CD4-positive, alpha-beta T cell treated with Interleukin-6 for 4 hours (primary cell): Measurements from ENCODE around the gene RUBCNL.
A peak's percentile ranks its signal among the peaks of the same experiment; 100 is the strongest.
"Not testable (repeated sequence)": the region's sequence is repeated elsewhere in the genome, so short reads cannot be mapped to it uniquely, and the experiment has no call there.

Source experiments
- DNase-seq: peaks from one replicate; pipeline ENCODE4 v3.0.0-alpha.2; 2020; ENCODE audit warnings: mixed read lengths

RUBCNL gene, protein sequence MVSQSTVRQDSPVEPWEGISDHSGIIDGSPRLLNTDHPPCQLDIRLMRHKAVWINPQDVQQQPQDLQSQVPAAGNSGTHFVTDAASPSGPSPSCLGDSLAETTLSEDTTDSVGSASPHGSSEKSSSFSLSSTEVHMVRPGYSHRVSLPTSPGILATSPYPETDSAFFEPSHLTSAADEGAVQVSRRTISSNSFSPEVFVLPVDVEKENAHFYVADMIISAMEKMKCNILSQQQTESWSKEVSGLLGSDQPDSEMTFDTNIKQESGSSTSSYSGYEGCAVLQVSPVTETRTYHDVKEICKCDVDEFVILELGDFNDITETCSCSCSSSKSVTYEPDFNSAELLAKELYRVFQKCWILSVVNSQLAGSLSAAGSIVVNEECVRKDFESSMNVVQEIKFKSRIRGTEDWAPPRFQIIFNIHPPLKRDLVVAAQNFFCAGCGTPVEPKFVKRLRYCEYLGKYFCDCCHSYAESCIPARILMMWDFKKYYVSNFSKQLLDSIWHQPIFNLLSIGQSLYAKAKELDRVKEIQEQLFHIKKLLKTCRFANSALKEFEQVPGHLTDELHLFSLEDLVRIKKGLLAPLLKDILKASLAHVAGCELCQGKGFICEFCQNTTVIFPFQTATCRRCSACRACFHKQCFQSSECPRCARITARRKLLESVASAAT

DNA sequence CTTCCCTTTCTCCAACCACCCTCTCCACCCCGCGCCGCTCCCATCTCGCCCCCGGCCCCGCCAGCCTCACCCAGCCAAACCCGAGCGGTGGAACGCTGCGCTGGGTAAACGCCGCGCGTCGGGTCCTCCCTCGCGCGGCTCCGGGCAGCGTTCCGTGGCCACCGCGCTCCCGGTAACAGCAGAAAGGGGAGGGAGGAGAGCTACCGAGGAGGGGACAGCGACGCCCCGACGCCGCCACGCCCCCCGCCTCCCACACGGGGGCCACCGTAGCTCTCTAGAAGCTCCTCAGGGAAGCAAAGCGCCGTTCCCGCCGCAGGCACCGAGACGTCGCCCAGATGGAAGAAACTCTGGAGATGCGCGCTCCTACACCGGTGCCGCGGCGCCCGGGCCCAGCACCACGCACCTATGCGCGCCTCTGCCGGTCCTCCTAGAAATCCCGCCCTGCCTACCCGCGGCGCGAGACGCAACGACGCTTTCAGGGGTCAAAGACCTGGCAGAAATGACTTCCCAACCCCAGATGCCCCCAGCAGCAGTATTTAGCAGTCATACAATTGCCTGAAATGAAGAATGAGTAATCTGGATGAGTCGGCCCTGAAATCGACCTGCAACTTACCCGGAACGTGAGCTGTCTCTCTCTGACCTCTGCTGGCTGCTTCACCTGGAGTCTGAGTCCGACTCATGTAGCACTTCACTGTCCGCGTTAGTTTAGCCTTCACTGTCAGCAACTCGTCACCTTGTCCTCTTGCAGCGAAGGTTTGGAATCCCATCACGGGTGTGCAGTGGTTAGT is at the start of gene RUBCNL:
Gene RUBCNL, minus strand, starts transcription at position 189 of the 788 bp plus-strand sequence. CDS start 14,777 bp downstream, outside the sequence.
- peak; percentile 10 for DNase-seq

DNA sequence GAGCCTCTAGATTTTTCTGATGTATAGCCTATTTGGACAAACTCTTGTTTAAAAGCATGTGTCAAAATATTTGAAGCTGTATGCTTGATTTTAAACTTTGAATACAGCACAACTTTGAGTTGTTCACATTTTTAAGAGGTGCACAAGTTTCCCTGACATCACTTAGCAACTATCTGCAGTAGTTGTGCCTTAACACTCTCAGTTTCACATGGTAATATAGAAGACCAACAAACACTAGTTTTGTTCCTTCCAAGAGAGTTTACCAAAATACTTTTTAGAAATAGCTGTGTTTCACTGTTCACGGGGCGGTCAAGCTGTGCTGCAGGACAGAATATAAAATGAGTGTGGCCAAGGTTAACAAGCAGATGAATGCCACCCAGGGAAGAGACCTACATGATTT is 42.5 kb upstream of the RUBCNL start:
- DNase-seq: not testable (repeated sequence)

DNA sequence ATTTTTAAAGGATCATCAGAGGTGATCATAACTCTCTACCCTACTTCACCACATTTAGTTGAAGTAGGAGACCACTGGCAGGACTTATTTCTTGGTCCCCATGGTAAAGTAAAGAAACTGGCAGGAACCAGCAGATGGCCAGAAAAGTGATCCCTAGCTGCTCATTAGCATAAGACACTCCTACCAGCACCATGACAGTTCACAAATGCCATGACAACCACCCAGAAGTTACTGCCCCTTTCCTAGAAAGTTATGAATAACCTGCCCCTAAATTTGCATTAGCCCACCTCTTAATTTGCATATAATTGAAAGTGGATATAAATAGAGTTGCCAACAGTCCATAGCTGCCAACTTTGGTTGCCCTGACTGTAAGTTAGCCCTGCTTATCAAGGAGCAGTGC is 18.4 kb upstream of the RUBCNL start:
- no peak for DNase-seq

DNA sequence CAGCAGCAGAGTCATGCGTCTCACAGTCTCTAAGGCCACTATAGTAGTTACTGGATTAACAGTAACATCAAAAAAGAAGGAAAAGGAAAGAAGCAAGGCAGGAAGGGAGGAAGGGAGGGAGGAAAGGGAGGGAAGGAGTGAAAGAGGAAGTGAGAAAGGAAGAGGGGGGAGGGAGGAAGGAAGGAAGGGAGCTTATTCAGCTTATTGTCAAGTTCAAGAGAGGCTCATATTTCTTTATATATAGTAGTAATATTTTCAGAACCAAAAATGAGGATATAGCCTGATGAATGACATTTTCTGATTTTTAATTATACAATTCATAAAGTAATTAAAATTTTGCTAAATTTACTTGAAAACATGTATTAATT is 17.7 kb upstream of the RUBCNL start:
- no peak for DNase-seq

DNA sequence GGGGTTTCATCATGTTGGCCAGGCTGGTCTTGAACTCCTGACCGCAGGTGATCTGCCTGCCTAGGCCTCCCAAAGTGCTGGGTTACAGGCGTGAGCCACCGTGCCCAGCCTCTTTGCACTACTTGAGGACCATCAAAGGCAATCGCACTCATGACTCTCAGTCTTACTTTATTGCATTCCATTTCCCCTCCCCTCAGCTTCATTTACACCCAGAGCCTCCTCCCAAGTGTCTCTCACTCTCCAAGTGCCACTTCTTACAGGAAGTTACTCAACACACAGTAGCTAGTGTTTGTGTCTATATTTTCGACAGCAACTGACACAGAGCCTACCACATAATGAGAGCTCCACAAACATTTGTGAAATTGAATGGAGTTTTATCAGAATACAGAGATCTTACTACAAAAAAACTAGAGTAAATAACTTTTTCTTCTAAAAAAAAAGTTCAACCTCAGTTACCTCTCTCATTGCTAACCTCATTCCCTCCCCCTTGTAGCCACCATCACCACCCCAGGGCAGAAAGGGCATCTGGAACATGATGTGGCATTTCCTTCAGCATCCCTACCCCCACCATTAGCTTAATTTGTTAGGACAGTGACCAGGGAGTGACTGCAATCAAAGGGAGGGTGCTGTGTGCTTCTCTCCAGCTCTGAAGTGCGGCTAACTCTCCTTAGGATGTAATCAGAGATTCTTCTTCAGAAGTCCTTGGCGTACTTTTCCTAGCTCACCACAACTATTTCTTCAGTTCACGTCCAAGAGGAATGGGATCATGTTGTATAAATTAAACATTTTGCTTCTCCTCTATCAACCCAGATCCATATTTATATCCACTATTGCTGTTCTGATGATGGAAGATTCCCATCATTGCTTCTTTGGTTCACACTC is 17.0 kb upstream of the RUBCNL start:
- DNase-seq: no peak

DNA sequence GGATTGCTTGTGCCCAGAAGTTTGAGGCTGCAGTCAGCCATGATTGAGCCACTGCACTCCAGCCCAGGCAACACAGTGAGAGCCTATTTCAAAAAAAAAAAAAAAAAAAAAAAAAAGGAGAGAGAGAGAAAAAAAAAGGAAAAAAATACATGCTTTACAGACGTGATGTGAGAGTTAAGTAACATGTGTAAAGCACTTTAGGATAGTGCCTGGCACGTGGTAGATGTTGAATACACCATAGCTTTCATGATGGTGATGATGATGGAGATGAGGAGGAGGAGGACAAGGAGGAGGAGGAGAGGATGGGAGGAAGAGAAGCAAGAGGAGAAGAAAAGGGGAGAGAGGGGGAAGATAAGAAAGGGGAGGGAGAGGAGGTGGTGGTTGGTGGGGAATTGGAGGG is 15.1 kb upstream of the RUBCNL start:
- DNase-seq: no peak

- no peak for DNase-seq
These were observed 14.4 kb upstream of the RUBCNL start for GRCh38 chr13:46401432-46401831.

- no peak for DNase-seq
These were observed 9.3 kb upstream of the RUBCNL start for GRCh38 chr13:46396341-46396740.

DNA sequence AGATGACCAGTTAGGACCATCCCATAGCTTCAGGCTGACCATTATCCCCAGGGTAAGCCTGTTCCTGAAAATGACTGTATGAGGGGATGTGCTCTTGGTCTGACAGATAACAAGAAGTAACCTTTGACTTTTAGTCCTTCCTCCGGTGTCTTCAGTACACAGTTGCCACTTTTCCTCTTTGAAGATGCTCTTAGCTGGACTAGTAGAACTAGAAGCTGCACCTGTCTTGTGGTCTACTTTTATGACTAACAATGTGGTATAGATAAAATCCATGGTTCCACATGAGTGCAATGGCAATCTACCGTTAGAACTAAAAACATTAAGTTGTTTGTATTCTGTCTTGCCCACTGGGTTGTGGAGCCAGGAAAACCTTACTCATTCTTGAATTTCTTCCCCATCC is 5.9 kb upstream of the RUBCNL start:
- DNase-seq: no peak

- no peak for DNase-seq
These were observed 2.7 kb upstream of the RUBCNL start for GRCh38 chr13:46389457-46390451.

DNA sequence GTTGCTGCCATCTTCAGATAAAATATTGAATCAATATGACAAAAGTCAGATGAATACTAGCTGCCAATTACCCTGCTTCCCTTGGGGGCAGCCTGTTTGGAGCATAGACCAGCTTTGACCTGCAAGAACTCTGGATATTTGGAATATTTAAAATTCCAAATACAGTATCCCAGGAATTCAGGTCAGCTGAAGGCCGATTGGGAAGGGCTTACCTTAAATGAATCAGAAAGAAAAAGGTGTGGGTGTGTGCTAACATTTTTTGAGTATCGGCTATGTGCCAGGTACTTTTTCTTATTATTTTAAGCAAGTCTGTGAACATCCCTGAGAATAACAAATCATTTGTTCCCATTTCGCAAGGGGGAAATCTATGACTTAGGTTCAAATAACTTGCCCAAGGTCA is 1.8 kb upstream of the RUBCNL start:
- no peak for DNase-seq

GRCh38 chr13:46388308-46388707 is 1.3 kb upstream of the RUBCNL start:
- DNase-seq: no peak

- DNase-seq: no peak
These were observed 524 bp downstream of the RUBCNL start for GRCh38 chr13:46386392-46387063.

- DNase-seq: no peak
These were observed 1.1 kb downstream of the RUBCNL start for GRCh38 chr13:46385946-46386345.

DNA sequence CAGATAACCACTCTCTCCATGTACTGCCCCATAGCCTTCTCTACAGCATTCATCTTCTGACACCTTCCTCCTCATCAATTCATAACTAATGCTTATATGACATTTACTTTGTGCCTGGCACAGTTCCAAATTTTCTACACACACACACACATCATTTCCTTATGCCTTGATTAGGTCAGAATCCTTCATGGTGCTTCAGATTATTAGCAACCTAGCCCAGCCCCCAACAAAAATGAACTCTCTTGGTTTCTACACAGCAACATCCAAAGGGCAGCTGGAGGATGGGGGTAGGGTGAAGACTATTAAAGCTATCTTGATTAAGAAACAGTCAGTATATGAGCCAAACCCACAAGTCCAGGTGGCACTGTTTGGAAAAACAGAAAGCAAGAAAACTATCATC is 3.7 kb downstream of the RUBCNL start:
- DNase-seq: no peak

DNA sequence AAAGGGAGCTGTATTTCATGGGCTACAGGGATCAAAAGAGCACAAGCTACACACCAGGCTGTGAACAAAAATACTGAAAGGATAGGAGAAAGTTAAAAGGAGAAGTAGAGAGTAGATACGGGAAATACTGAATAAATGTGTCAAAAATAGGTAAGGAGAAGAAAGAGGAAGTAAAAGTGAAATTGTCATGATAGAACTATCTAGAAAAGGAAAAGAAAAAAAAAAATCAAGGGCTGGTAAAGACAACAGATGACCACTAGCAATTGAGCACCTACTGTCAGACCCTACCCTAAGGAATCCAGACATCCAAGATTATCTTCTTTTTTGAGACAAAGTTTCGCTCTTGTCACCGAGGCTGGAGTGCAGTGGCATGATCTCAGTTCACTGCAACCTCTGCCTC is 4.8 kb downstream of the RUBCNL start:
- DNase-seq: no peak

GRCh38 chr13:46380242-46380641 is 6.8 kb downstream of the RUBCNL start:
- DNase-seq: no peak

DNA sequence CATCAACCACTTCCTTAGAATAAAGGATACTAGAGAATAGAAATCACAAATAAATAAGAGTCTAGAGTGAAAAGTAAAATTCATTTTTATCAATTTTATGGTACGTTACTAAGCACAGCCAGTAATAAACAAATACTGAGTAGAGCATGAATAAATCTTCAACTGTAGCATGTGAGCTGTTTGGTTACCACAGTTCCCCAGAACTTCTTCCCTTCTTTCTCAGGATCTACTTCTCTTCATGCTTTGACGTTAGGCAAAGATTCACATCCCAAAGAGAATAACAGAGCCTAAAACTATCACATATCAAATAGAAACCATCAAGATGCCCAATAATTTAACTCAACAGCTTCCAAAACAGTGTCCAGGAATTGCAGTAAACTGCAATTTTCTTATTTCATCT is 7.4 kb downstream of the RUBCNL start:
- no peak for DNase-seq

GRCh38 chr13:46378411-46378810 is 8.6 kb downstream of the RUBCNL start:
- no peak for DNase-seq

DNA sequence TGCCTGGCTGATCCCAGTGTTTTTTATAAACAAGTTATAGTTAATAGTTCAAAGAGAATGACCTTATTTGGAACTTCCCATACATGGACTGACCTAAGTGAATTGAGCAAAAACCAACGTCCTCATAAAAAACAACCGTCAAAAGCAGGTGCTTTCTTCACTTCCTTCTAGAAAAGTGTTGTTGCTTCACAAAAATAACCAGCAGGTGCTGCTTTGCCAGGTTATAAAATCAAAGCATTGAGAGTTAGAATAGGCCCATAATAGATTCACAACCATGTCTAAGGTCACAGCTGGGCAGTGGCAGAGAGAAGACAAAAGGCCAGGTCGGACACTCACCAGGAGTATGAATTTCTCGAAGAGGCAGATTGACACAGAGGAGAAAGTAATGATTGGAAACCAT is 9.5 kb downstream of the RUBCNL start:
- DNase-seq: no peak

DNA sequence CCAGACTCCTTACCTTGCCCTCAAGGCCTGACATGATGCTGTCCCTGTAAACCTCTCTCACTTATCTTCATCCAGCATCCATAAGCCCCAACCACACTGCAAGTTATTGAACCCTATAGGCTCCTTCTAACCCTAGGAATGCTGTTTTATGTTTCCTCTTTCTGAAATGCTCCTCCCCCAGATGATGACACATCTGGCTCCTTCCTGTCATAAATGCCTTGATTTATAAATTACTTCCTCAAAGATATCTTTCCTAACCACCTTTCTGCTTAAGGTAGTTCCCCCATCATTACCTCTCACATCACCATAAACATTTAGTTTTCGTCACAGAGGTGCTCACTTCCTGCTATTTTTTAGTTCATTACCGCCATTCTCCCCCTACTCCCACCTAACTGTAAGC is 12.3 kb downstream of the RUBCNL start:
- DNase-seq: no peak
